GM23338 (cell line): ENCODE measurements around the gene DMD. TPM values are rescaled to one million over a fixed set of nuclear protein-coding genes. Genes with fewer than 3 reads are reported as not detected.

Source experiments
- ATAC-seq: fragments of 200-7000 bp; cut with Tn5 transposase; 3 replicates; pipeline ENCODE4 v1.9.1; 2020
- DNase-seq: peaks from one replicate; pipeline ENCODE4 v3.0.0-alpha.2; 2015; ENCODE audit warnings: low spot score
- H2AFZ ChIP-seq: fragments of 200-600 bp; sonication (generic); 2 replicates; pipeline ENCODE4 v1.8.0; 2016; ENCODE audit warnings: antibody characterized with exemption, mild to moderate bottlenecking, moderate library complexity
- H3F3A ChIP-seq: fragments of 200-600 bp; sonication (generic); replicated peaks from 2 replicates; pipeline ENCODE4 v1.8.0; 2017; ENCODE audit warnings: antibody characterized with exemption, mixed run types, low read depth
- H3K27ac ChIP-seq: fragments of 200-600 bp; sonication (generic); 2 replicates; pipeline ENCODE4 v1.6.1; 2016; ENCODE audit warnings: low read depth
- H3K27me3 ChIP-seq: fragments of 200-600 bp; sonication (generic); 2 replicates; pipeline ENCODE4 v1.8.0; 2016; ENCODE audit warnings: mild to moderate bottlenecking, mixed run types, moderate library complexity; ENCODE audit not compliant: insufficient read depth
- H3K36me3 ChIP-seq: fragments of 200-600 bp; sonication (generic); 2 replicates; pipeline ENCODE4 v1.8.0; 2016; ENCODE audit warnings: mild to moderate bottlenecking; ENCODE audit not compliant: insufficient read depth
- H3K4me1 ChIP-seq: fragments of 200-600 bp; sonication (generic); 2 replicates; pipeline ENCODE4 v1.8.0; 2016; ENCODE audit warnings: mild to moderate bottlenecking, moderate library complexity; ENCODE audit not compliant: insufficient read depth
- H3K4me2 ChIP-seq: fragments of 200-600 bp; sonication (generic); 2 replicates; pipeline ENCODE4 v1.7.1; 2017; ENCODE audit warnings: mixed run types
- H3K4me3 ChIP-seq: fragments of 200-600 bp; sonication (generic); 2 replicates; pipeline ENCODE4 v1.6.1; 2016; ENCODE audit warnings: mixed run types
- H3K79me2 ChIP-seq: fragments of 200-600 bp; sonication (generic); replicated peaks from 2 replicates; pipeline ENCODE4 v1.8.0; 2017; ENCODE audit warnings: mild to moderate bottlenecking; ENCODE audit not compliant: insufficient read depth
- H3K9me2 ChIP-seq: fragments of 200-600 bp; sonication (generic); 2 replicates; pipeline ENCODE4 v1.8.0; 2017; ENCODE audit not compliant: insufficient read depth
- H4K20me1 ChIP-seq: fragments of 200-600 bp; sonication (generic); replicated peaks from 2 replicates; pipeline ENCODE4 v1.8.0; 2017; ENCODE audit warnings: mild to moderate bottlenecking; ENCODE audit not compliant: insufficient read depth
- H3K27ac Mint-ChIP-seq: 2 replicates; pipeline ENCODE4 v1.8.0; 2020; ENCODE audit warnings: inconsistent platforms, mild to moderate bottlenecking, moderate library complexity, mixed read lengths
- H3K27me3 Mint-ChIP-seq: 3 replicates; pipeline ENCODE4 v1.8.0; 2022; ENCODE audit warnings: low read depth, mild to moderate bottlenecking, moderate library complexity, mixed read lengths, inconsistent platforms; ENCODE audit not compliant: insufficient read depth, poor library complexity
- H3K36me3 Mint-ChIP-seq: 3 replicates; pipeline ENCODE4 v1.8.0; 2021; ENCODE audit warnings: low read depth, mild to moderate bottlenecking, inconsistent platforms, moderate library complexity, mixed read lengths
- H3K4me1 Mint-ChIP-seq: 3 replicates; pipeline ENCODE4 v1.8.0; 2020; ENCODE audit warnings: mild to moderate bottlenecking, inconsistent platforms, mixed read lengths
- H3K4me3 Mint-ChIP-seq: 3 replicates; pipeline ENCODE4 v1.8.0; 2021; ENCODE audit warnings: moderate library complexity, mild to moderate bottlenecking, inconsistent platforms, mixed read lengths
- H3K9me3 Mint-ChIP-seq: 3 replicates; pipeline ENCODE4 v1.8.0; 2020; ENCODE audit warnings: moderate library complexity, mild to moderate bottlenecking, inconsistent platforms, mixed read lengths
- CREB1 ChIP-seq: fragments of 250-450 bp; sonication (Bioruptor Pico); IDR thresholded peaks from 2 replicates; pipeline ENCODE4 v1.5.0; 2020; ENCODE audit warnings: low read depth, mild to moderate bottlenecking, moderate library complexity
- EZH2 ChIP-seq: fragments of 200-600 bp; sonication (generic); IDR thresholded peaks from one replicate; pipeline ENCODE4 v1.8.0; 2017; ENCODE audit warnings: antibody characterized with exemption, mild to moderate bottlenecking, low read depth; ENCODE audit not compliant: unreplicated experiment
- EZH2phosphoT487 ChIP-seq: fragments of 200-600 bp; sonication (generic); IDR thresholded peaks from one replicate; pipeline ENCODE4 v1.8.1; 2018; ENCODE audit warnings: antibody characterized with exemption; ENCODE audit not compliant: unreplicated experiment
- POLR2AphosphoS5 ChIP-seq: IDR thresholded peaks from 2 replicates; pipeline ENCODE4 v1.6.1; 2016; ENCODE audit warnings: antibody characterized with exemption, low read depth
- ZNF331 ChIP-seq: fragments of 250-450 bp; sonication (Bioruptor Pico); IDR thresholded peaks from 2 replicates; pipeline ENCODE4 v1.5.0; 2020; ENCODE audit warnings: low read depth, mild to moderate bottlenecking, moderate library complexity
- polyA plus RNA-seq: library from polyadenylated mRNA; unstranded; fragments of >200 nt; fragmentation: Nextera tagmentation; extraction: Ambion mirVana; gene quantifications from 2 replicates; pipeline ENCODE4 v1.2.1, GENCODE V29; 2016
- total RNA-seq: library from RNA; depleted of rRNA; stranded (reverse); fragments of >200 nt; shearing (Covaris generic); gene quantifications from 2 replicates; pipeline ENCODE4 v1.2.3, GENCODE V29; 2014
- TF ChIP-seq, protein P1 (sequence below): IDR thresholded peaks from 2 replicates; pipeline ENCODE4 v1.6.1; 2016; ENCODE audit warnings: antibody characterized with exemption
- TF ChIP-seq, protein P2 (sequence below), 2 experiments: fragments of 200-600 bp in 1 of 2; sonication (generic) in 1 of 2; conservative IDR thresholded peaks; 2 replicates each; pipeline versions ENCODE4 v1.5.1 to v1.6.1; 2016 to 2017; ENCODE audit warnings: antibody characterized with exemption in 2 of 2, low read depth in 2 of 2, mild to moderate bottlenecking in 2 of 2, moderate library complexity in 1 of 2
- TF ChIP-seq, protein P3 (sequence below): IDR thresholded peaks from one replicate; pipeline ENCODE4 v1.6.1; 2018; ENCODE audit warnings: antibody characterized with exemption; ENCODE audit not compliant: unreplicated experiment
- TF ChIP-seq, protein P4 (sequence below): fragments of 250-450 bp; sonication (Bioruptor Pico); IDR thresholded peaks from 2 replicates; pipeline ENCODE4 v1.5.0; 2020; ENCODE audit warnings: mild to moderate bottlenecking, moderate library complexity

The DMD gene
- total and polyA plus RNA-seq, 2 experiments from 2014 or later = 4.5 to 7.6 TPM

DNA sequence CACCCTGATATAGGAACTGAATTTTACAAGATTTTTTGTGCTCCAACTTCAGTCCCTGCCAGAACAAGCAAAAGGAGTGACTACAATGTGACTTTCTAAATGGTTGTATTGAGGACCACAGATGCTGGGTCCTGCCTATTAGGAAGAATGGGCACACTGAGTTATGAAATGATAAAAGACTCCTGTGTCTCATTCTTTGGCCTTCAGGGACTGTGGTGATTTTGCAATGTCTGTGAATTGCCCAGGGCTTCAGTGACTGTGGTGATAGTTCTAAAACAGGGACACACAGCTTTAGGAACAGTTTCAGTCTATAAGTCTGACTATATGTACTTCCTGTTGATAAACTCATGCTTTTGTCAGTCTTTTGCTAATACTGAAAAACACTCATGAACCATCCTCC is 210.2 kb downstream of the DMD start:
- Histone ChIP-seq H4K20me1 (no peaks in the 10 kb centered on the region), H3K9me2 (no peaks in the 10 kb centered on the region), H3K27ac (no peak overlapping the region), H3K4me1 (no peaks in the 10 kb centered on the region), H3K4me2 (no peak overlapping the region), H3F3A (no peaks in the 10 kb centered on the region), H3K27me3 (no peaks in the 10 kb centered on the region), H3K36me3 (no peaks in the 10 kb centered on the region), H2AFZ (no peak overlapping the region), H3K79me2 (no peaks in the 10 kb centered on the region), H3K4me3 (no peak overlapping the region)
- Mint-ChIP-seq H3K4me1 (no peaks in the 10 kb centered on the region), H3K36me3 (no peaks in the 10 kb centered on the region), H3K4me3 (no peak overlapping the region), H3K27me3 (no peaks in the 10 kb centered on the region), H3K9me3 (no peaks in the 10 kb centered on the region), H3K27ac (no peak overlapping the region)
- no peak for DNase-seq
- ATAC-seq = no peak
- no peak for TF ChIP-seq EZH2
- TF ChIP-seq EZH2phosphoT487 = no peak
- TF ChIP-seq, protein P1, sequence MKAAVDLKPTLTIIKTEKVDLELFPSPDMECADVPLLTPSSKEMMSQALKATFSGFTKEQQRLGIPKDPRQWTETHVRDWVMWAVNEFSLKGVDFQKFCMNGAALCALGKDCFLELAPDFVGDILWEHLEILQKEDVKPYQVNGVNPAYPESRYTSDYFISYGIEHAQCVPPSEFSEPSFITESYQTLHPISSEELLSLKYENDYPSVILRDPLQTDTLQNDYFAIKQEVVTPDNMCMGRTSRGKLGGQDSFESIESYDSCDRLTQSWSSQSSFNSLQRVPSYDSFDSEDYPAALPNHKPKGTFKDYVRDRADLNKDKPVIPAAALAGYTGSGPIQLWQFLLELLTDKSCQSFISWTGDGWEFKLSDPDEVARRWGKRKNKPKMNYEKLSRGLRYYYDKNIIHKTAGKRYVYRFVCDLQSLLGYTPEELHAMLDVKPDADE = no peak
- TF ChIP-seq, protein P2, sequence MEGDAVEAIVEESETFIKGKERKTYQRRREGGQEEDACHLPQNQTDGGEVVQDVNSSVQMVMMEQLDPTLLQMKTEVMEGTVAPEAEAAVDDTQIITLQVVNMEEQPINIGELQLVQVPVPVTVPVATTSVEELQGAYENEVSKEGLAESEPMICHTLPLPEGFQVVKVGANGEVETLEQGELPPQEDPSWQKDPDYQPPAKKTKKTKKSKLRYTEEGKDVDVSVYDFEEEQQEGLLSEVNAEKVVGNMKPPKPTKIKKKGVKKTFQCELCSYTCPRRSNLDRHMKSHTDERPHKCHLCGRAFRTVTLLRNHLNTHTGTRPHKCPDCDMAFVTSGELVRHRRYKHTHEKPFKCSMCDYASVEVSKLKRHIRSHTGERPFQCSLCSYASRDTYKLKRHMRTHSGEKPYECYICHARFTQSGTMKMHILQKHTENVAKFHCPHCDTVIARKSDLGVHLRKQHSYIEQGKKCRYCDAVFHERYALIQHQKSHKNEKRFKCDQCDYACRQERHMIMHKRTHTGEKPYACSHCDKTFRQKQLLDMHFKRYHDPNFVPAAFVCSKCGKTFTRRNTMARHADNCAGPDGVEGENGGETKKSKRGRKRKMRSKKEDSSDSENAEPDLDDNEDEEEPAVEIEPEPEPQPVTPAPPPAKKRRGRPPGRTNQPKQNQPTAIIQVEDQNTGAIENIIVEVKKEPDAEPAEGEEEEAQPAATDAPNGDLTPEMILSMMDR (conservative IDR thresholded peaks at IDR 0.05; ENCODE audit: low read depth in 2 of 2) = no peak
- TF ChIP-seq, protein P3, sequence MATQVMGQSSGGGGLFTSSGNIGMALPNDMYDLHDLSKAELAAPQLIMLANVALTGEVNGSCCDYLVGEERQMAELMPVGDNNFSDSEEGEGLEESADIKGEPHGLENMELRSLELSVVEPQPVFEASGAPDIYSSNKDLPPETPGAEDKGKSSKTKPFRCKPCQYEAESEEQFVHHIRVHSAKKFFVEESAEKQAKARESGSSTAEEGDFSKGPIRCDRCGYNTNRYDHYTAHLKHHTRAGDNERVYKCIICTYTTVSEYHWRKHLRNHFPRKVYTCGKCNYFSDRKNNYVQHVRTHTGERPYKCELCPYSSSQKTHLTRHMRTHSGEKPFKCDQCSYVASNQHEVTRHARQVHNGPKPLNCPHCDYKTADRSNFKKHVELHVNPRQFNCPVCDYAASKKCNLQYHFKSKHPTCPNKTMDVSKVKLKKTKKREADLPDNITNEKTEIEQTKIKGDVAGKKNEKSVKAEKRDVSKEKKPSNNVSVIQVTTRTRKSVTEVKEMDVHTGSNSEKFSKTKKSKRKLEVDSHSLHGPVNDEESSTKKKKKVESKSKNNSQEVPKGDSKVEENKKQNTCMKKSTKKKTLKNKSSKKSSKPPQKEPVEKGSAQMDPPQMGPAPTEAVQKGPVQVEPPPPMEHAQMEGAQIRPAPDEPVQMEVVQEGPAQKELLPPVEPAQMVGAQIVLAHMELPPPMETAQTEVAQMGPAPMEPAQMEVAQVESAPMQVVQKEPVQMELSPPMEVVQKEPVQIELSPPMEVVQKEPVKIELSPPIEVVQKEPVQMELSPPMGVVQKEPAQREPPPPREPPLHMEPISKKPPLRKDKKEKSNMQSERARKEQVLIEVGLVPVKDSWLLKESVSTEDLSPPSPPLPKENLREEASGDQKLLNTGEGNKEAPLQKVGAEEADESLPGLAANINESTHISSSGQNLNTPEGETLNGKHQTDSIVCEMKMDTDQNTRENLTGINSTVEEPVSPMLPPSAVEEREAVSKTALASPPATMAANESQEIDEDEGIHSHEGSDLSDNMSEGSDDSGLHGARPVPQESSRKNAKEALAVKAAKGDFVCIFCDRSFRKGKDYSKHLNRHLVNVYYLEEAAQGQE = no peak
- TF ChIP-seq, protein P4, sequence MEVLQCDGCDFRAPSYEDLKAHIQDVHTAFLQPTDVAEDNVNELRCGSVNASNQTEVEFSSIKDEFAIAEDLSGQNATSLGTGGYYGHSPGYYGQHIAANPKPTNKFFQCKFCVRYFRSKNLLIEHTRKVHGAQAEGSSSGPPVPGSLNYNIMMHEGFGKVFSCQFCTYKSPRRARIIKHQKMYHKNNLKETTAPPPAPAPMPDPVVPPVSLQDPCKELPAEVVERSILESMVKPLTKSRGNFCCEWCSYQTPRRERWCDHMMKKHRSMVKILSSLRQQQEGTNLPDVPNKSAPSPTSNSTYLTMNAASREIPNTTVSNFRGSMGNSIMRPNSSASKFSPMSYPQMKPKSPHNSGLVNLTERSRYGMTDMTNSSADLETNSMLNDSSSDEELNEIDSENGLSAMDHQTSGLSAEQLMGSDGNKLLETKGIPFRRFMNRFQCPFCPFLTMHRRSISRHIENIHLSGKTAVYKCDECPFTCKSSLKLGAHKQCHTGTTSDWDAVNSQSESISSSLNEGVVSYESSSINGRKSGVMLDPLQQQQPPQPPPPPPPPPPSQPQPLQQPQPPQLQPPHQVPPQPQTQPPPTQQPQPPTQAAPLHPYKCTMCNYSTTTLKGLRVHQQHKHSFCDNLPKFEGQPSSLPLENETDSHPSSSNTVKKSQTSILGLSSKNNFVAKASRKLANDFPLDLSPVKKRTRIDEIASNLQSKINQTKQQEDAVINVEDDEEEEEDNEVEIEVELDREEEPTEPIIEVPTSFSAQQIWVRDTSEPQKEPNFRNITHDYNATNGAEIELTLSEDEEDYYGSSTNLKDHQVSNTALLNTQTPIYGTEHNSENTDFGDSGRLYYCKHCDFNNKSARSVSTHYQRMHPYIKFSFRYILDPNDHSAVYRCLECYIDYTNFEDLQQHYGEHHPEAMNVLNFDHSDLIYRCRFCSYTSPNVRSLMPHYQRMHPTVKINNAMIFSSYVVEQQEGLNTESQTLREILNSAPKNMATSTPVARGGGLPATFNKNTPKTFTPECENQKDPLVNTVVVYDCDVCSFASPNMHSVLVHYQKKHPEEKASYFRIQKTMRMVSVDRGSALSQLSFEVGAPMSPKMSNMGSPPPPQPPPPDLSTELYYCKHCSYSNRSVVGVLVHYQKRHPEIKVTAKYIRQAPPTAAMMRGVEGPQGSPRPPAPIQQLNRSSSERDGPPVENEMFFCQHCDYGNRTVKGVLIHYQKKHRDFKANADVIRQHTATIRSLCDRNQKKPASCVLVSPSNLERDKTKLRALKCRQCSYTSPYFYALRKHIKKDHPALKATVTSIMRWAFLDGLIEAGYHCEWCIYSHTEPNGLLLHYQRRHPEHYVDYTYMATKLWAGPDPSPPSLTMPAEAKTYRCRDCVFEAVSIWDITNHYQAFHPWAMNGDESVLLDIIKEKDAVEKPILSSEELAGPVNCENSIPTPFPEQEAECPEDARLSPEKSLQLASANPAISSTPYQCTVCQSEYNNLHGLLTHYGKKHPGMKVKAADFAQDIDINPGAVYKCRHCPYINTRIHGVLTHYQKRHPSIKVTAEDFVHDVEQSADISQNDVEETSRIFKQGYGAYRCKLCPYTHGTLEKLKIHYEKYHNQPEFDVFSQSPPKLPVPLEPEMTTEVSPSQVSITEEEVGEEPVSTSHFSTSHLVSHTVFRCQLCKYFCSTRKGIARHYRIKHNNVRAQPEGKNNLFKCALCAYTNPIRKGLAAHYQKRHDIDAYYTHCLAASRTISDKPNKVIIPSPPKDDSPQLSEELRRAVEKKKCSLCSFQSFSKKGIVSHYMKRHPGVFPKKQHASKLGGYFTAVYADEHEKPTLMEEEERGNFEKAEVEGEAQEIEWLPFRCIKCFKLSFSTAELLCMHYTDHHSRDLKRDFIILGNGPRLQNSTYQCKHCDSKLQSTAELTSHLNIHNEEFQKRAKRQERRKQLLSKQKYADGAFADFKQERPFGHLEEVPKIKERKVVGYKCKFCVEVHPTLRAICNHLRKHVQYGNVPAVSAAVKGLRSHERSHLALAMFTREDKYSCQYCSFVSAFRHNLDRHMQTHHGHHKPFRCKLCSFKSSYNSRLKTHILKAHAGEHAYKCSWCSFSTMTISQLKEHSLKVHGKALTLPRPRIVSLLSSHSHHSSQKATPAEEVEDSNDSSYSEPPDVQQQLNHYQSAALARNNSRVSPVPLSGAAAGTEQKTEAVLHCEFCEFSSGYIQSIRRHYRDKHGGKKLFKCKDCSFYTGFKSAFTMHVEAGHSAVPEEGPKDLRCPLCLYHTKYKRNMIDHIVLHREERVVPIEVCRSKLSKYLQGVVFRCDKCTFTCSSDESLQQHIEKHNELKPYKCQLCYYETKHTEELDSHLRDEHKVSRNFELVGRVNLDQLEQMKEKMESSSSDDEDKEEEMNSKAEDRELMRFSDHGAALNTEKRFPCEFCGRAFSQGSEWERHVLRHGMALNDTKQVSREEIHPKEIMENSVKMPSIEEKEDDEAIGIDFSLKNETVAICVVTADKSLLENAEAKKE (CRISPR knock-in tag) = no peak
- no peak for TF ChIP-seq ZNF331 (CRISPR knock-in tag)
- TF ChIP-seq POLR2AphosphoS5 = no peak
- TF ChIP-seq CREB1 = no peak
